HEK293 (cell line): Measurements from ENCODE around the gene MYH15.

Experiments
- CTCF ChIA-PET: fragments of 350-600 bp; formaldehyde crosslinking; extraction: SDS; loops from one replicate; lab custom pipeline; 2021; ENCODE audit warnings: antibody characterized with exemption; lab: Yijun Ruan, JAX
- POLR2A ChIA-PET: fragments of 300-600 bp; formaldehyde crosslinking; extraction: SDS; loops from one replicate; lab custom pipeline; 2020; ENCODE audit warnings: antibody characterized with exemption, inconsistent platforms; lab: Yijun Ruan, JAX
- H3K27ac ChIP-seq: fragments of 200-500 bp; sonication (Bioruptor generic); 2 replicates; pipeline ENCODE4 v1.5.1; 2014; ENCODE audit warnings: low read depth, low read length, control low read depth, inconsistent platforms; ENCODE audit errors: extremely low read depth
- H3K36me3 ChIP-seq, 2 experiments: fragments of 200-500 bp in 1 of 2; sonication (Bioruptor generic) in 1 of 2; 1 replicate in 1 of 2; 2 replicates in 1 of 2; pipeline ENCODE4 v1.5.1; 2014 to 2017; ENCODE audit warnings: inconsistent platforms in 2 of 2, low read length in 2 of 2; ENCODE audit not compliant: control insufficient read depth in 2 of 2, insufficient read depth in 1 of 2
- H3K4me1 ChIP-seq: fragments of 200-500 bp; sonication (Bioruptor generic); 2 replicates; pipeline ENCODE4 v1.5.1; 2014; ENCODE audit warnings: mild to moderate bottlenecking, low read length, inconsistent platforms; ENCODE audit not compliant: control insufficient read depth, insufficient read depth
- H3K4me3 ChIP-seq: 2 replicates; pipeline ENCODE4 v1.5.1; 2011; ENCODE audit warnings: low read depth, mild to moderate bottlenecking, control low read depth, low read length, moderate library complexity
- H3K9me3 ChIP-seq: fragments of 200-500 bp; sonication (Bioruptor generic); 2 replicates; pipeline ENCODE4 v1.5.1; 2014; ENCODE audit warnings: low read depth, low read length, inconsistent platforms; ENCODE audit not compliant: control insufficient read depth, insufficient read depth
- BCL11B ChIP-seq: fragments of 450-650 bp; formaldehyde crosslinking; IDR thresholded peaks from 2 replicates; pipeline ENCODE4 v1.5.1; 2016; ENCODE audit warnings: low read depth, missing biosample characterization, missing genetic modification characterization
- HOXA7 ChIP-seq: sonication (generic); formaldehyde crosslinking; IDR thresholded peaks from 2 replicates; pipeline ENCODE4 v1.8.1; 2022; ENCODE audit warnings: missing genetic modification reagents, borderline replicate concordance
- OVOL3 ChIP-seq: fragments of 450-650 bp; formaldehyde crosslinking; IDR thresholded peaks from 2 replicates; pipeline ENCODE4 v1.5.1; 2016; ENCODE audit warnings: missing biosample characterization, missing genetic modification characterization
- ZNF175 ChIP-seq: fragments of 450-650 bp; formaldehyde crosslinking; IDR thresholded peaks from 2 replicates; pipeline ENCODE4 v1.5.1; 2016; ENCODE audit warnings: missing biosample characterization, missing genetic modification characterization
- ZNF274 ChIP-seq, 2 experiments: fragments of 200-500 bp in 1 of 2; fragments of 450-650 bp in 1 of 2; sonication (Bioruptor generic) in 1 of 2; formaldehyde crosslinking in 1 of 2; IDR thresholded peaks; 2 replicates each; pipeline versions ENCODE4 v1.5.1 to v1.6.1; 2014 to 2016; ENCODE audit warnings: borderline replicate concordance in 1 of 2, inconsistent platforms in 1 of 2, low read length in 1 of 2, missing biosample characterization in 1 of 2, missing genetic modification characterization in 1 of 2
- ZNF311 ChIP-seq: fragments of 450-650 bp; formaldehyde crosslinking; IDR thresholded peaks from 2 replicates; pipeline ENCODE4 v1.5.1; 2017; ENCODE audit warnings: missing biosample characterization, missing genetic modification characterization, borderline replicate concordance
- ZNF513 ChIP-seq: fragments of 450-650 bp; IDR thresholded peaks from 2 replicates; pipeline ENCODE4 v1.5.1; 2018; ENCODE audit warnings: missing biosample characterization, missing genetic modification characterization
- ZNF529 ChIP-seq: fragments of 450-650 bp; formaldehyde crosslinking; IDR thresholded peaks from 2 replicates; pipeline ENCODE4 v1.5.1; 2017; ENCODE audit warnings: missing genetic modification characterization, missing biosample characterization; ENCODE audit not compliant: insufficient replicate concordance
- ZNF571 ChIP-seq: fragments of 450-650 bp; formaldehyde crosslinking; IDR thresholded peaks from 2 replicates; pipeline ENCODE4 v1.5.0; 2017; ENCODE audit warnings: missing biosample characterization, missing genetic modification characterization
- ZNF585B ChIP-seq: fragments of 450-650 bp; formaldehyde crosslinking; IDR thresholded peaks from 2 replicates; pipeline ENCODE4 v1.5.1; 2016; ENCODE audit warnings: missing biosample characterization, missing genetic modification characterization
- ZNF701 ChIP-seq: fragments of 450-650 bp; formaldehyde crosslinking; IDR thresholded peaks from 2 replicates; pipeline ENCODE4 v1.5.1; 2016; ENCODE audit warnings: missing biosample characterization, missing genetic modification characterization
- ZNF792 ChIP-seq: fragments of 450-650 bp; formaldehyde crosslinking; IDR thresholded peaks from 2 replicates; pipeline ENCODE4 v1.5.1; 2016; ENCODE audit warnings: missing biosample characterization, missing genetic modification characterization
- ZSCAN16 ChIP-seq: fragments of 450-650 bp; formaldehyde crosslinking; IDR thresholded peaks from 2 replicates; pipeline ENCODE4 v1.5.1; 2016; ENCODE audit warnings: missing biosample characterization, missing genetic modification characterization
- TF ChIP-seq, protein P1 (sequence below): fragments of 450-650 bp; formaldehyde crosslinking; IDR thresholded peaks from 2 replicates; pipeline ENCODE4 v1.5.1; 2017; ENCODE audit warnings: missing biosample characterization, missing genetic modification characterization

The MYH15 gene

DNA sequence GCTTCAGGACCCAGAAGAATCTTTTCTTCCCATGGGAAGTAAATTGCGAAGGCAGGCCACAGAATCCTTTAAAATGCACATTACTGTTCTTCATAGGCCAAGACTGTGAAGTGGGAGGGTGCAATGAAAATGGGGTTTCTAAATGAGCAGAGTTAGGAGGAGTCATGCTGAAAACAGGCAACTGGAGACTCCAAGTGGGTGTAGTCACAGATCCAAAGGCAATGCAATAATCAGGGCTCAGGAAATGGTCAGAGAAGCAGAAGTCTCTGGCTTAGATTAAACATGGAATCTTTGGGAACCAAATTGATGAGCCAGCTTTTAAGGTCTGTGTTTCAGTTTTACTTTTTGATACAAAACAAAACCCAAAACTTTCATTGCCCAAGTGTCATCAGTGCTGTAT is 176.4 kb downstream of the MYH15 start:
- POLR2A ChIA-PET = no interaction called here
- Histone ChIP-seq H3K36me3 (no peaks in the 10 kb centered on the region), H3K4me3 (no peak overlapping the region), H3K9me3 (no peaks in the 10 kb centered on the region), H3K27ac (no peak overlapping the region), H3K4me1 (no peaks in the 10 kb centered on the region)
- TF ChIP-seq ZNF792 (tag by site-specific recombination) = no peak
- TF ChIP-seq ZSCAN16 (tag by site-specific recombination) = no peak
- no peak for TF ChIP-seq ZNF175
- TF ChIP-seq BCL11B = no peak
- TF ChIP-seq HOXA7 = no peak
- TF ChIP-seq ZNF529 = no peak
- CTCF ChIA-PET = interaction anchor here (0.6 kb wide), 1 partner anchor 145 kb away, joined by 4 read pairs; no protein-coding TSS in a partner anchor

DNA sequence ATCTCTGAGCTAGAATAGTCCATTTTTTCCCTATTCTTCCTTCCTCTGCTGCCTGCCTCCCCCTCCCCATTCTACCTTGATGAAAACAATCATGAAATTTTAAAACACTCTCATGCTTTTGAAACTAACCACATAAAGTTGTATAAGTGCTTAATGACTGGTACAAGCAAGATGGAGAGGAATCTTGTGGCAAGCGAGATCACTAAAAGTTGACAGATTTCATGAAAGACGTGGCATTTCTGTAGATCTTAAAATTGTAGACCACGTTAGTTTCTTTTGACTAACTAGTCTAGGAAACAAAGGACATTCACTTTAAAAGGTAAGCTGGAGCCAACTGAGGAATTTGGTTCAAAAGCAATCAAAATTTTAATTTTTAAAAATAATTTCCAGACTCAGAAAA is 178.6 kb downstream of the MYH15 start:
- Histone ChIP-seq H3K9me3 (no peaks in the 10 kb centered on the region), H3K4me1 (no peaks in the 10 kb centered on the region), H3K27ac (no peak overlapping the region), H3K36me3 (no peaks in the 10 kb centered on the region), H3K4me3 (no peak overlapping the region)
- ChIA-PET CTCF (interaction anchor here (0.6 kb wide), 1 partner anchor 11 kb away, joined by 3 read pairs; no protein-coding TSS in a partner anchor), POLR2A (no interaction called here)
- TF ChIP-seq, protein P1, sequence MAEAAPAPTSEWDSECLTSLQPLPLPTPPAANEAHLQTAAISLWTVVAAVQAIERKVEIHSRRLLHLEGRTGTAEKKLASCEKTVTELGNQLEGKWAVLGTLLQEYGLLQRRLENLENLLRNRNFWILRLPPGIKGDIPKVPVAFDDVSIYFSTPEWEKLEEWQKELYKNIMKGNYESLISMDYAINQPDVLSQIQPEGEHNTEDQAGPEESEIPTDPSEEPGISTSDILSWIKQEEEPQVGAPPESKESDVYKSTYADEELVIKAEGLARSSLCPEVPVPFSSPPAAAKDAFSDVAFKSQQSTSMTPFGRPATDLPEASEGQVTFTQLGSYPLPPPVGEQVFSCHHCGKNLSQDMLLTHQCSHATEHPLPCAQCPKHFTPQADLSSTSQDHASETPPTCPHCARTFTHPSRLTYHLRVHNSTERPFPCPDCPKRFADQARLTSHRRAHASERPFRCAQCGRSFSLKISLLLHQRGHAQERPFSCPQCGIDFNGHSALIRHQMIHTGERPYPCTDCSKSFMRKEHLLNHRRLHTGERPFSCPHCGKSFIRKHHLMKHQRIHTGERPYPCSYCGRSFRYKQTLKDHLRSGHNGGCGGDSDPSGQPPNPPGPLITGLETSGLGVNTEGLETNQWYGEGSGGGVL (tag by site-specific recombination) = no peak
- no peak for TF ChIP-seq OVOL3 (tag by site-specific recombination)
- no peak for TF ChIP-seq ZNF701 (tag by site-specific recombination)
- TF ChIP-seq ZNF311 (tag by site-specific recombination) = no peak
- TF ChIP-seq ZNF585B = no peak
- no peak for TF ChIP-seq ZNF274 (IDR thresholded peaks at IDR 0.05; ENCODE audit: low read length)
- TF ChIP-seq ZNF274 (tag by site-specific recombination; IDR thresholded peaks at IDR 0.05; ENCODE audit: borderline replicate concordance) = no peak
- no peak for TF ChIP-seq ZNF571 (tag by site-specific recombination)
- TF ChIP-seq ZNF513 = no peak
